HepG2 (cell line): ENCODE results near the gene UAP1L1.

ENCODE experiments used
- KLF16 ChIP-seq, 2 experiments: sonication (generic) in 1 of 2; formaldehyde crosslinking in 1 of 2; IDR thresholded peaks; 2 replicates each; pipeline versions ENCODE4 v1.6.1 to v1.8.0; 2016 to 2023; ENCODE audit warnings: missing genetic modification reagents in 2 of 2, missing compliant biosample characterization in 1 of 2
- MTA1 ChIP-seq: sonication (generic); formaldehyde crosslinking; IDR thresholded peaks from 2 replicates; pipeline ENCODE4 v1.4.0; 2020; ENCODE audit warnings: missing genetic modification reagents, mild to moderate bottlenecking, borderline replicate concordance
- NFE2L1 ChIP-seq: sonication (generic); formaldehyde crosslinking; IDR thresholded peaks from 2 replicates; pipeline ENCODE4 v1.4.0; 2020; ENCODE audit warnings: missing genetic modification reagents, mild to moderate bottlenecking, borderline replicate concordance
- ZNF510 ChIP-seq: sonication (generic); formaldehyde crosslinking; IDR thresholded peaks from 2 replicates; pipeline ENCODE4 v1.4.0; 2020; ENCODE audit warnings: low read depth, mild to moderate bottlenecking, missing genetic modification reagents
- ZNF512 ChIP-seq: sonication (generic); formaldehyde crosslinking; IDR thresholded peaks from 2 replicates; pipeline ENCODE4 v1.4.0; 2020; ENCODE audit warnings: mild to moderate bottlenecking, missing genetic modification reagents
- ZNF777 ChIP-seq: sonication (generic); formaldehyde crosslinking; IDR thresholded peaks from 2 replicates; pipeline ENCODE4 v1.4.0; 2020; ENCODE audit warnings: missing genetic modification reagents
- TF ChIP-seq, protein P1 (sequence below): sonication (generic); formaldehyde crosslinking; IDR thresholded peaks from 2 replicates; pipeline ENCODE4 v1.5.0; 2020; ENCODE audit warnings: mild to moderate bottlenecking, missing genetic modification reagents, moderate library complexity
- TF ChIP-seq, protein P2 (sequence below): sonication (generic); formaldehyde crosslinking; IDR thresholded peaks from 2 replicates; pipeline ENCODE4 v1.4.0; 2020; ENCODE audit warnings: missing genetic modification reagents

DNA sequence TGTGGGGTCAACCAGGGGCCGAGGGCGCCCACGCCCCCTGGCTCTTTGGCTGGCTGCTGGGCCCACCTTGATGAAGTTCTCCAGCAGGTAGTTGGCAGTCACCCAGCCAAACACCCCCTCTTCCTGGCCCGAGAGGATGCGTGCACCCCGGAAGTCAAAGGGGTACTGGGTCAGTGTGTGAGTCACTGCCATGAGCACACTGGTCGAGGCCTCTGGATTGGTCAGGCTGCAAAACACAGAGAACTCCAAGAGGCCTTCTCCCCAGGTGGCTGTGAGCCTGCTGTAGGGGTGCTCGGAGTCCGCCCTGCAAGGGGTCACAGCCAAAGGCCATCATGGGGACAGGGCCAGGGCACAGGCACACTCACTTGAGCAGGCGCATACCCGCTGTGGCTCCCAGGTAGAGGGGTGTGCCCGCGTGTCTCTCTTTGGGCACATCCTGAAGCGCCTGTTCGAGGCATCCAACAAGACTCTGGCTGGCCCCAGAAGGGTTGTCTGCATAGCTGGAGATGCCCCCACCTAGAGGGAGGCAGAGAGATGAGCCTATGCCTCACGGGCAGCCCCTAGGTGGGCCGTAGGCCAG, 26.1 kb upstream of the UAP1L1 start:
- TF ChIP-seq, protein P1, sequence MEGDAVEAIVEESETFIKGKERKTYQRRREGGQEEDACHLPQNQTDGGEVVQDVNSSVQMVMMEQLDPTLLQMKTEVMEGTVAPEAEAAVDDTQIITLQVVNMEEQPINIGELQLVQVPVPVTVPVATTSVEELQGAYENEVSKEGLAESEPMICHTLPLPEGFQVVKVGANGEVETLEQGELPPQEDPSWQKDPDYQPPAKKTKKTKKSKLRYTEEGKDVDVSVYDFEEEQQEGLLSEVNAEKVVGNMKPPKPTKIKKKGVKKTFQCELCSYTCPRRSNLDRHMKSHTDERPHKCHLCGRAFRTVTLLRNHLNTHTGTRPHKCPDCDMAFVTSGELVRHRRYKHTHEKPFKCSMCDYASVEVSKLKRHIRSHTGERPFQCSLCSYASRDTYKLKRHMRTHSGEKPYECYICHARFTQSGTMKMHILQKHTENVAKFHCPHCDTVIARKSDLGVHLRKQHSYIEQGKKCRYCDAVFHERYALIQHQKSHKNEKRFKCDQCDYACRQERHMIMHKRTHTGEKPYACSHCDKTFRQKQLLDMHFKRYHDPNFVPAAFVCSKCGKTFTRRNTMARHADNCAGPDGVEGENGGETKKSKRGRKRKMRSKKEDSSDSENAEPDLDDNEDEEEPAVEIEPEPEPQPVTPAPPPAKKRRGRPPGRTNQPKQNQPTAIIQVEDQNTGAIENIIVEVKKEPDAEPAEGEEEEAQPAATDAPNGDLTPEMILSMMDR (CRISPR knock-in tag): no peak
- TF ChIP-seq ZNF512 (CRISPR knock-in tag) (no peak), ZNF777 (CRISPR knock-in tag) (no peak), KLF16 (CRISPR knock-in tag; IDR thresholded peaks at IDR 0.05) (no peak), MTA1 (no peak), NFE2L1 (CRISPR knock-in tag) (no peak), ZNF510 (no peak)
- TF ChIP-seq, protein P2, sequence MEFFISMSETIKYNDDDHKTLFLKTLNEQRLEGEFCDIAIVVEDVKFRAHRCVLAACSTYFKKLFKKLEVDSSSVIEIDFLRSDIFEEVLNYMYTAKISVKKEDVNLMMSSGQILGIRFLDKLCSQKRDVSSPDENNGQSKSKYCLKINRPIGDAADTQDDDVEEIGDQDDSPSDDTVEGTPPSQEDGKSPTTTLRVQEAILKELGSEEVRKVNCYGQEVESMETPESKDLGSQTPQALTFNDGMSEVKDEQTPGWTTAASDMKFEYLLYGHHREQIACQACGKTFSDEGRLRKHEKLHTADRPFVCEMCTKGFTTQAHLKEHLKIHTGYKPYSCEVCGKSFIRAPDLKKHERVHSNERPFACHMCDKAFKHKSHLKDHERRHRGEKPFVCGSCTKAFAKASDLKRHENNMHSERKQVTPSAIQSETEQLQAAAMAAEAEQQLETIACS (CRISPR knock-in tag): no peak
